ENCODE measurements around the gene INPP5D.

The INPP5D gene

DNA sequence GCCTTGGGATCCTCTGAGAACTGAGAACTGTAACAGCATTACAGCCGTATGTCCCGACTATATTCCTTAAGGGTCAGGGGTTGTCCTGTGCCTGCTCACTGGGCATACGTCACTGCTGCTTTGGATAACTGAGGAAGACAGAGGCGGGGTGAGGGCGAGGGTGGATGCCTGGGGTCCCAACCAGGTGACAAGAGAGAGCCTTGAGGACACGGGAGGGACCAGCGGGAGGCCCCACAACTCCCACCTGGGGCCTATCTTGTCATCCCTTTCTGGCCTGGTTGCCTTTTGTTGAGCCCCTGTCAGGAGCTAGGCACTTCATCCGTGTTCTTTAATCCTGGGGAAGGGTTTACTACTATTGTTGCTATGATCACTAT, 28.8 kb downstream of the INPP5D start:
- Histone ChIP-seq H2AFZ (ENCODE audit: low read length) (no peak overlapping the region), H3K27ac (ENCODE audit: low read depth, low read length, poor library complexity, severe bottlenecking) (no peak overlapping the region), H3K4me1 (ENCODE audit: insufficient read depth, low read length, severe bottlenecking) (peaks cover 61% of the 10 kb centered on the region), H3K9me3 (ENCODE audit: low read length) (no peaks in the 10 kb centered on the region), H3K36me3 (ENCODE audit: insufficient read depth, low read length) (peaks cover 24% of the 10 kb centered on the region), H3K9ac (ENCODE audit: low read length) (no peak overlapping the region), H3K79me2 (ENCODE audit: insufficient read depth, low read length) (no peaks in the 10 kb centered on the region), H3K27me3 (ENCODE audit: insufficient read depth, low read length) (no peaks in the 10 kb centered on the region), H3F3A (ENCODE audit: insufficient read depth, low read length) (no peaks in the 10 kb centered on the region), H3K9me2 (ENCODE audit: low read depth, low read length) (no peaks in the 10 kb centered on the region), H3K4me2 (ENCODE audit: low read length) (no peak overlapping the region), H4K20me1 (ENCODE audit: insufficient read depth, low read length) (no peaks in the 10 kb centered on the region), H3K4me3 (ENCODE audit: low read depth, low read length, poor library complexity, severe bottlenecking) (no peak overlapping the region)
- TF ChIP-seq, protein P1, sequence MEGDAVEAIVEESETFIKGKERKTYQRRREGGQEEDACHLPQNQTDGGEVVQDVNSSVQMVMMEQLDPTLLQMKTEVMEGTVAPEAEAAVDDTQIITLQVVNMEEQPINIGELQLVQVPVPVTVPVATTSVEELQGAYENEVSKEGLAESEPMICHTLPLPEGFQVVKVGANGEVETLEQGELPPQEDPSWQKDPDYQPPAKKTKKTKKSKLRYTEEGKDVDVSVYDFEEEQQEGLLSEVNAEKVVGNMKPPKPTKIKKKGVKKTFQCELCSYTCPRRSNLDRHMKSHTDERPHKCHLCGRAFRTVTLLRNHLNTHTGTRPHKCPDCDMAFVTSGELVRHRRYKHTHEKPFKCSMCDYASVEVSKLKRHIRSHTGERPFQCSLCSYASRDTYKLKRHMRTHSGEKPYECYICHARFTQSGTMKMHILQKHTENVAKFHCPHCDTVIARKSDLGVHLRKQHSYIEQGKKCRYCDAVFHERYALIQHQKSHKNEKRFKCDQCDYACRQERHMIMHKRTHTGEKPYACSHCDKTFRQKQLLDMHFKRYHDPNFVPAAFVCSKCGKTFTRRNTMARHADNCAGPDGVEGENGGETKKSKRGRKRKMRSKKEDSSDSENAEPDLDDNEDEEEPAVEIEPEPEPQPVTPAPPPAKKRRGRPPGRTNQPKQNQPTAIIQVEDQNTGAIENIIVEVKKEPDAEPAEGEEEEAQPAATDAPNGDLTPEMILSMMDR (IDR thresholded peaks at IDR 0.05; ENCODE audit: low read length): no peak
- no peak for TF ChIP-seq EZH2 (IDR thresholded peaks at IDR 0.05; ENCODE audit: borderline replicate concordance, low read length)

DNA sequence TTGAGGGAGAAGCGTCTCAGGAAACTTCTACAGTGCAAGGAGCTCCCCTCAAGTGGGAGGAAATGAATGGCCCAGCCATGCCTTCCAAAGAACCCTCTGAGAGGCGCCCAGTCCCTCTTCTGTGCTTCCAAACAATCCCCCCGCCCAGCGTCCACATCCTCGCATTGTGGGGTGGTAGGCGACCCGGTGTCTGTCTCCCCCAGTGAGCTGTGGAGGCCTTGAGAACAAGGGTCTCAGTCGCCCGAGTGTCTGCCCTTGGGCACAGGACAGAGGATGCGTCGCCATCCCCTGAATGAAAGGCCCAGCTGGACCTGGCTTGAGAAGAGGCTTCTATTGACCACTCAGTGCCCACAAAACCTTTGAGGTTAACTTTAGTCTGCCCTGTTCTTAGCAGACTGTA, 29.7 kb downstream of the INPP5D start:
- no peak overlapping the region for H3K9ac ChIP-seq (ENCODE audit: low read length)
- no peaks in the 10 kb centered on the region for H3K9me2 ChIP-seq (ENCODE audit: low read depth, low read length)
- TF ChIP-seq EZH2 (IDR thresholded peaks at IDR 0.05; ENCODE audit: borderline replicate concordance, low read length): no peak
- TF ChIP-seq, protein P1 (IDR thresholded peaks at IDR 0.05; ENCODE audit: low read length): no peak

DNA sequence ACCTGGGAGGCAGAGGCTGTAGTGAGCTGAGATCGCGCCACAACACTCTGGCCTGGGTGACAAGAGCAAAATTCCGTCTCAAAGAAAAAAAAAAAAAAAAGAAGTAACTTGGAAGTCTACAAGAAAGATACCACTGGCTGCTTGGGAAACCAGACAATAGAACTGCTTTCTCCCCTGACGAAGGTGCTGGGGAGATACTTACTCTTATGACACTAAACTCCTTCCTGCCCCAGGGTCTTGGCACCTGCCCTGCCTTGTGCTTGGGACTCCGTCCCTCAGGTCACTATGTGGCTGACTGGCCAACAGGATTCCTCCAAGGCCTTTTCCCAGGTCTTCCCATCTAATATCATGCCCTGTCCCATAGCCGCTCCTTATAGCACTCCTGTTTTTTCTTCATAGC, 30.7 kb downstream of the INPP5D start:
- Histone ChIP-seq H3K36me3 (ENCODE audit: insufficient read depth, low read length) (peaks cover 18% of the 10 kb centered on the region), H3K27me3 (ENCODE audit: insufficient read depth, low read length) (no peaks in the 10 kb centered on the region), H3K4me1 (ENCODE audit: insufficient read depth, low read length, severe bottlenecking) (peaks cover 42% of the 10 kb centered on the region), H3K79me2 (ENCODE audit: insufficient read depth, low read length) (no peaks in the 10 kb centered on the region), H3K9me3 (ENCODE audit: low read length) (no peaks in the 10 kb centered on the region), H3K9ac (ENCODE audit: low read length) (no peak overlapping the region), H2AFZ (ENCODE audit: low read length) (no peak overlapping the region), H3K4me3 (ENCODE audit: low read depth, low read length, poor library complexity, severe bottlenecking) (no peak overlapping the region), H3K9me2 (ENCODE audit: low read depth, low read length) (no peaks in the 10 kb centered on the region), H3K4me2 (ENCODE audit: low read length) (no peak overlapping the region), H3F3A (ENCODE audit: insufficient read depth, low read length) (no peaks in the 10 kb centered on the region), H4K20me1 (ENCODE audit: insufficient read depth, low read length) (no peaks in the 10 kb centered on the region), H3K27ac (ENCODE audit: low read depth, low read length, poor library complexity, severe bottlenecking) (no peak overlapping the region)
- TF ChIP-seq, protein P1 (IDR thresholded peaks at IDR 0.05; ENCODE audit: low read length): no peak
- TF ChIP-seq EZH2 (IDR thresholded peaks at IDR 0.05; ENCODE audit: borderline replicate concordance, low read length): no peak

More for the DNA sequence above, 29.7 kb downstream of the INPP5D start:
- H3K27me3 ChIP-seq (ENCODE audit: insufficient read depth, low read length): no peaks in the 10 kb centered on the region
- H3K4me3 ChIP-seq (ENCODE audit: low read depth, low read length, poor library complexity, severe bottlenecking): no peak overlapping the region
- no peaks in the 10 kb centered on the region for H3K9me3 ChIP-seq (ENCODE audit: low read length)
- no peak overlapping the region for H2AFZ ChIP-seq (ENCODE audit: low read length)
- peaks cover 52% of the 10 kb centered on the region for H3K4me1 ChIP-seq (ENCODE audit: insufficient read depth, low read length, severe bottlenecking)
- no peak overlapping the region for H3K27ac ChIP-seq (ENCODE audit: low read depth, low read length, poor library complexity, severe bottlenecking)
- H3K79me2 ChIP-seq (ENCODE audit: insufficient read depth, low read length): no peaks in the 10 kb centered on the region
- peaks cover 22% of the 10 kb centered on the region for H3K36me3 ChIP-seq (ENCODE audit: insufficient read depth, low read length)
- no peak overlapping the region for H3K4me2 ChIP-seq (ENCODE audit: low read length)
- no peaks in the 10 kb centered on the region for H4K20me1 ChIP-seq (ENCODE audit: insufficient read depth, low read length)
- no peaks in the 10 kb centered on the region for H3F3A ChIP-seq (ENCODE audit: insufficient read depth, low read length)

Measured in OCI-LY1 (cell line).